H9 (cell line): ENCODE measurements around the gene RNF213. TPM values are rescaled to one million over a fixed set of nuclear protein-coding genes. Genes with fewer than 3 reads are reported as not detected.

ENCODE experiments used
- DNase-seq: peaks from one replicate; pipeline ENCODE4 v3.0.0-alpha.2; 2017
- H2AFZ ChIP-seq: one replicate; pipeline ENCODE4 v1.6.1; 2013; ENCODE audit warnings: mild to moderate bottlenecking, low read length, control low read depth, moderate library complexity
- H2AK5ac ChIP-seq: 2 replicates; pipeline ENCODE4 v1.6.1; 2013; ENCODE audit warnings: low read length, control low read depth, mixed read lengths; ENCODE audit not compliant: insufficient read length
- H2BK120ac ChIP-seq: one replicate; pipeline ENCODE4 v1.6.1; 2013; ENCODE audit warnings: low read depth, mild to moderate bottlenecking, low read length, control low read depth, inconsistent platforms; ENCODE audit not compliant: poor library complexity, severe bottlenecking
- H2BK12ac ChIP-seq: 2 replicates; pipeline ENCODE4 v1.6.1; 2013; ENCODE audit warnings: low read length, control low read depth, mixed read lengths, low read depth; ENCODE audit not compliant: insufficient read length
- H2BK15ac ChIP-seq: 2 replicates; pipeline ENCODE4 v1.6.1; 2013; ENCODE audit warnings: low read depth, low read length, control low read depth
- H2BK20ac ChIP-seq: one replicate; pipeline ENCODE4 v1.6.1; 2013; ENCODE audit warnings: low read depth, mild to moderate bottlenecking, low read length, control low read depth, inconsistent platforms; ENCODE audit not compliant: poor library complexity, severe bottlenecking
- H2BK5ac ChIP-seq: 2 replicates; pipeline ENCODE4 v1.6.1; 2013; ENCODE audit warnings: low read length, control low read depth, mixed read lengths; ENCODE audit not compliant: insufficient read length
- H3K14ac ChIP-seq: 2 replicates; pipeline ENCODE4 v1.6.1; 2013; ENCODE audit warnings: low read length, control low read depth; ENCODE audit not compliant: insufficient read depth
- H3K18ac ChIP-seq: 2 replicates; pipeline ENCODE4 v1.6.1; 2013; ENCODE audit warnings: low read depth, mild to moderate bottlenecking, mixed read lengths, low read length, control low read depth; ENCODE audit not compliant: insufficient read length
- H3K23ac ChIP-seq: 2 replicates; pipeline ENCODE4 v1.6.1; 2013; ENCODE audit warnings: low read length, control low read depth, mixed read lengths, low read depth; ENCODE audit not compliant: insufficient read length
- H3K23me2 ChIP-seq: 2 replicates; pipeline ENCODE4 v1.6.1; 2013; ENCODE audit warnings: low read depth, mild to moderate bottlenecking, mixed read lengths, low read length, control low read depth; ENCODE audit not compliant: insufficient read length, poor library complexity, severe bottlenecking
- H3K27ac ChIP-seq: 2 replicates; pipeline ENCODE4 v1.5.1; 2013; ENCODE audit warnings: low read length, control low read depth, mixed read lengths, low read depth; ENCODE audit not compliant: insufficient read length
- H3K27me3 ChIP-seq: 2 replicates; pipeline ENCODE4 v1.6.1; 2013; ENCODE audit warnings: low read length, control low read depth, inconsistent platforms; ENCODE audit not compliant: insufficient read depth
- H3K4ac ChIP-seq: 2 replicates; pipeline ENCODE4 v1.6.1; 2013; ENCODE audit warnings: low read depth, mild to moderate bottlenecking, control low read depth, inconsistent platforms, low read length, moderate library complexity
- H3K4me1 ChIP-seq: 2 replicates; pipeline ENCODE4 v1.6.1; 2013; ENCODE audit warnings: low read length, control low read depth, inconsistent platforms; ENCODE audit not compliant: insufficient read depth
- H3K4me2 ChIP-seq: 2 replicates; pipeline ENCODE4 v1.6.1; 2013; ENCODE audit warnings: low read length, control low read depth, mixed read lengths; ENCODE audit not compliant: insufficient read length, insufficient read depth
- H3K56ac ChIP-seq: 2 replicates; pipeline ENCODE4 v1.6.1; 2013; ENCODE audit warnings: low read depth, mild to moderate bottlenecking, mixed read lengths, low read length, control low read depth; ENCODE audit not compliant: insufficient read length
- H3K79me1 ChIP-seq: 2 replicates; pipeline ENCODE4 v1.6.1; 2013; ENCODE audit warnings: low read depth, mild to moderate bottlenecking, moderate library complexity, low read length, control low read depth, inconsistent platforms; ENCODE audit not compliant: insufficient read depth, poor library complexity, severe bottlenecking
- H3K79me2 ChIP-seq: 2 replicates; pipeline ENCODE4 v1.6.1; 2013; ENCODE audit warnings: low read length, control low read depth, inconsistent platforms; ENCODE audit not compliant: insufficient read depth
- H3K9ac ChIP-seq: 2 replicates; pipeline ENCODE4 v1.6.1; 2013; ENCODE audit warnings: low read length, control low read depth, mixed read lengths; ENCODE audit not compliant: insufficient read length; ENCODE audit errors: extremely low read depth
- H3K9me3 ChIP-seq: one replicate; pipeline ENCODE4 v1.6.1; 2013; ENCODE audit warnings: low read depth, low read length, inconsistent platforms; ENCODE audit not compliant: control insufficient read depth
- H3T11ph ChIP-seq: one replicate; pipeline ENCODE4 v1.6.1; 2013; ENCODE audit warnings: mild to moderate bottlenecking, low read length, control low read depth, inconsistent platforms
- H4K20me1 ChIP-seq: one replicate; pipeline ENCODE4 v1.6.1; 2013; ENCODE audit not compliant: control insufficient read depth, insufficient read length, insufficient read depth
- H4K5ac ChIP-seq: 2 replicates; pipeline ENCODE4 v1.6.1; 2013; ENCODE audit warnings: low read depth, mild to moderate bottlenecking, mixed read lengths, low read length, control low read depth; ENCODE audit not compliant: insufficient read length
- H4K8ac ChIP-seq: replicated peaks from 2 replicates; pipeline ENCODE4 v1.6.1; 2013; ENCODE audit warnings: low read length, control low read depth, mixed read lengths, low read depth; ENCODE audit not compliant: insufficient read length
- H4K91ac ChIP-seq: 2 replicates; pipeline ENCODE4 v1.6.1; 2013; ENCODE audit warnings: low read depth, mild to moderate bottlenecking, moderate library complexity, mixed read lengths, low read length, control low read depth; ENCODE audit not compliant: insufficient read length
- H3K27ac Mint-ChIP-seq, 3 experiments: 2 replicates in 2 of 3; 3 replicates in 1 of 3; pipeline ENCODE4 v1.8.0; 2020 to 2021; ENCODE audit warnings: mixed read lengths in 3 of 3, mild to moderate bottlenecking in 1 of 3, moderate library complexity in 1 of 3
- H3K27me3 Mint-ChIP-seq: 2 replicates; pipeline ENCODE4 v1.8.0; 2021; ENCODE audit warnings: low read depth, mild to moderate bottlenecking, moderate library complexity, mixed read lengths
- H3K36me3 Mint-ChIP-seq, 3 experiments: 2 replicates in 2 of 3; 3 replicates in 1 of 3; pipeline ENCODE4 v1.8.0; 2020 to 2021; ENCODE audit warnings: low read depth in 3 of 3, mixed read lengths in 3 of 3; ENCODE audit not compliant: insufficient read depth in 1 of 3
- H3K4me1 Mint-ChIP-seq, 2 experiments: 2 replicates each; pipeline ENCODE4 v1.8.0; 2020; ENCODE audit warnings: mixed read lengths in 2 of 2
- H3K4me3 Mint-ChIP-seq, 2 experiments: 2 replicates in 1 of 2; 3 replicates in 1 of 2; pipeline ENCODE4 v1.8.0; 2020 to 2021; ENCODE audit warnings: mild to moderate bottlenecking in 2 of 2, mixed read lengths in 2 of 2, moderate library complexity in 1 of 2
- H3K9me3 Mint-ChIP-seq, 2 experiments: 2 replicates in 1 of 2; 3 replicates in 1 of 2; pipeline ENCODE4 v1.8.0; 2020; ENCODE audit warnings: mild to moderate bottlenecking in 2 of 2, mixed read lengths in 2 of 2, moderate library complexity in 1 of 2
- CTCF ChIP-seq: fragments of 200-600 bp; sonication (generic); conservative IDR thresholded peaks from 3 replicates; pipeline ENCODE4 v1.8.0; 2021; ENCODE audit warnings: antibody characterized with exemption, mild to moderate bottlenecking
- WGBS: extraction: QIAGEN DNeasy Blood & Tissue Kit; methylation state at CpG from one replicate; pipeline ENCODE4 v1.1.7; 2013; ENCODE audit warnings: missing lambda C conversion rate, low lambda C conversion rate, mixed read lengths; ENCODE audit not compliant: insufficient read length; ENCODE audit errors: extremely low coverage; 5-methylcytosine and 5-hydroxymethylcytosine counted together
- total RNA-seq: library from RNA; stranded (reverse); gene quantifications from 2 replicates; pipeline ENCODE4 v1.2.1, GENCODE V29; 2021

Gene RNF213
- total RNA-seq, 1 experiment from 2014 or later, result 34.3 TPM

GRCh38 chr17:80220054-80220735 lies 40.5 kb upstream of the RNF213 start, which contains the start of the genes SGSH and SLC26A11:
Gene SGSH, minus strand, starts transcription at chr17:80220333. Its CDS starts 20 bp downstream, at chr17:80220313.
Gene SLC26A11, plus strand, starts transcription at chr17:80220427. Its CDS starts 1,134 bp downstream, at chr17:80221561.
- Histone ChIP-seq H2BK20ac (no peak within 1 kb of the TSS), H3K14ac (peak within 1 kb of the TSS; percentile 78), H4K5ac (no peak within 1 kb of the TSS), H2BK120ac (no peak within 1 kb of the TSS), H2AK5ac (no peak within 1 kb of the TSS), H3K9ac (peak within 1 kb of the TSS; percentile 66), H2BK15ac (no peak within 1 kb of the TSS), H3K56ac (no peak within 1 kb of the TSS), H3K27ac (no peak within 1 kb of the TSS), H4K8ac (no peak within 1 kb of the TSS), H3K79me1 (no peaks in the 10 kb centered on the region), H2AFZ (no peak within 1 kb of the TSS), H3K9me3 (no peaks in the 10 kb centered on the region), H3K79me2 (no peaks in the 10 kb centered on the region), H3K4me2 (peak within 1 kb of the TSS; percentile 62), H3K18ac (no peak within 1 kb of the TSS), H2BK12ac (no peak within 1 kb of the TSS), H3K23ac (no peak within 1 kb of the TSS), H3T11ph (no peak within 1 kb of the TSS), H3K4ac (no peak within 1 kb of the TSS), H3K23me2 (peaks cover 5% of the 10 kb centered on the region), H2BK5ac (no peak within 1 kb of the TSS), H3K27me3 (no peaks in the 10 kb centered on the region), H4K20me1 (no peaks in the 10 kb centered on the region), H3K4me1 (no peaks in the 10 kb centered on the region), H4K91ac (no peak within 1 kb of the TSS)
- WGBS, result no CpG with 5 or more reads among the region's 77 CpGs
- no peaks in the 10 kb centered on the region for H3K9me3 Mint-ChIP-seq
- peaks cover 10 to 27% (median 26%) of the 10 kb centered on the region in 3 experiments; a peak in 5 of 7 replicates for H3K36me3 Mint-ChIP-seq
- peak within 1 kb of the TSS; percentile 91 to 95 for H3K4me3 Mint-ChIP-seq
- peak; percentile 93 for DNase-seq
- H3K27me3 Mint-ChIP-seq, result no peaks in the 10 kb centered on the region; the same call in 1 of the 2 replicates
- no peak for TF ChIP-seq CTCF
- H3K4me1 Mint-ChIP-seq, result peaks cover 19 to 24% of the 10 kb centered on the region in 2 experiments
- H3K27ac Mint-ChIP-seq, result peak within 1 kb of the TSS in 2 of 3 experiments; percentile 55 to 93; a peak in 3 of 7 replicates
